IPS-20b (cell line): Measurements from ENCODE around the gene NUMBL.

Experiments
- H3K27ac ChIP-seq: one replicate; pipeline ENCODE4 v1.5.1; 2013; ENCODE audit warnings: low read length
- H3K27me3 ChIP-seq: 2 replicates; pipeline ENCODE4 v1.6.1; 2013; ENCODE audit warnings: mild to moderate bottlenecking, low read length, inconsistent platforms; ENCODE audit not compliant: insufficient read depth
- H3K36me3 ChIP-seq: 2 replicates; pipeline ENCODE4 v1.6.1; 2013; ENCODE audit warnings: low read depth, mild to moderate bottlenecking, inconsistent platforms, low read length, moderate library complexity; ENCODE audit not compliant: insufficient read depth
- H3K4me1 ChIP-seq: 2 replicates; pipeline ENCODE4 v1.6.1; 2013; ENCODE audit warnings: mild to moderate bottlenecking, control low read depth, inconsistent platforms, low read length, moderate library complexity; ENCODE audit not compliant: insufficient read depth
- H3K4me3 ChIP-seq: 2 replicates; pipeline ENCODE4 v1.5.1; 2013; ENCODE audit warnings: mild to moderate bottlenecking, low read length, inconsistent platforms
- H3K9ac ChIP-seq: 2 replicates; pipeline ENCODE4 v1.6.1; 2013; ENCODE audit warnings: low read depth, mild to moderate bottlenecking, inconsistent platforms, low read length, moderate library complexity
- H3K9me3 ChIP-seq: 2 replicates; pipeline ENCODE4 v1.6.1; 2013; ENCODE audit warnings: mild to moderate bottlenecking, low read depth, low read length, inconsistent platforms; ENCODE audit not compliant: insufficient read depth

NUMBL gene

DNA sequence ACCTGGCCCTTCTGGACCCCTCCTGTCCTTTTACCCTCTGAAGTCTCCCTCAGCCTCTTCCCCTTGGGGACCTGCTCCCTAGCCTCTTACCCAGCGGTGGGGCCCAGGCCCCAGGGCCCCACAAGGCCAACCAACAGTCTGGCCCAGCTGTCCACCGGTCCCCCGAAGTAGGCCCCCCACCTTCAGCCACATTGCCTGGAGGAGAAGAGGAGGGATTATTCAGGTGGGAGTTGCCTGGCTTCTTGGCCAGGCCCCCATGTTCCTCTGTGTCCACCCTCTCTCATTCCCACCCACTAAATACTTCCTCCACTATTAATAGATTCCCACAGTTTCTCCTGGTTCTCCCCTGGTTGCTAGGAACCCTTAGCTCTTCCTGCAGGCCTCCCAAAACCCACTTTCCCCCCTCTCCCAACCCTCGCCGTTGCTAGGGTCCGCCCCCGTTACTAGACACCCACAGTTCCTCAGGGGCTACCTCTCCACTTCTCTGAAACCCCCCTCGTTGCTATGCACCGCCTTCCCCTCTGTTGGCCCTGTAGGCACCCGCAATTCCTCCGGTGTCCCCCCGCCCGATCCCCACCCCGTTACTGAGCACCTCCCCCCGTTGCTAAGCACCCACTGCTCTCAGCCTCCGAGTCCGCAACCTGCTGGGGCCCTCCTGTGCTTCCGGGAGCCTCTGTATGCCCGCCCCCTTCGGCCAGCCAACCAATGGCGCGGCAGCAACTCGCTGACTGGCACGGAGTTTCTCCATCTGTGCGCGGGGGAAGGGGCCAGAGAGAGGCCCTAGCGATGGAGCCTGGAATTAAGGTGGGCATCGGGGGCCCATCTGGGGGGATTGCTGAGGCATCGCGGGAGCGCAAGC, 24.2 kb upstream of the NUMBL start:
- peaks cover 23% of the 10 kb centered on the region for H3K36me3 ChIP-seq
- peak overlapping the region; percentile 92 for H3K27ac ChIP-seq
- H3K9me3 ChIP-seq, result no peaks in the 10 kb centered on the region
- H3K27me3 ChIP-seq, result no peaks in the 10 kb centered on the region
- peak overlapping the region; percentile 88 for H3K9ac ChIP-seq
- H3K4me3 ChIP-seq, result peak overlapping the region; percentile 93
- peaks cover 19% of the 10 kb centered on the region; the same call in 1 of the 2 replicates for H3K4me1 ChIP-seq

DNA sequence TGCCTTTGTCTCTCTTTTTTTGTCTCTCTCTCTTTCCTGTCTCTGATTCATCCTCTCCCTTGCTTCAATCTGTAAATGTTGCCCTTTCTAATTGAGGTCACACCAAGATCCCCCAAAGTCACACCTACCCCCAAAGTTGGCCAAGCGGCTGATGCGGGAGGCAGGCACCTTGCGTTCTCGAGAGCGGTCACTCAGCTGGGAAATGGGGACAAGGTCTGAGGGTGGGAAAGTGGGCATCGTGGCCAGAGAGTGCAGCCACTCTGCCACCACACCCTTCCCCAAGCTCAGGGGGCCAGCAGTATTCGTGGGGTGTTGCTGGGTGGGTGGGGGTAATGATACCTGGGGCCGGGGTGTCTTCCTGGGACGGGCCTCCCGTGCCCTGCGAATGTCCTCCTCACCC, 23.5 kb upstream of the NUMBL start:
- Histone ChIP-seq H3K9ac (peak overlapping the region; percentile 88; the same call in 1 of the 2 replicates), H3K27me3 (no peaks in the 10 kb centered on the region), H3K4me3 (no peak overlapping the region), H3K36me3 (peaks cover 30% of the 10 kb centered on the region), H3K27ac (no peak overlapping the region), H3K9me3 (no peaks in the 10 kb centered on the region), H3K4me1 (peaks cover 19% of the 10 kb centered on the region; the same call in 1 of the 2 replicates)

DNA sequence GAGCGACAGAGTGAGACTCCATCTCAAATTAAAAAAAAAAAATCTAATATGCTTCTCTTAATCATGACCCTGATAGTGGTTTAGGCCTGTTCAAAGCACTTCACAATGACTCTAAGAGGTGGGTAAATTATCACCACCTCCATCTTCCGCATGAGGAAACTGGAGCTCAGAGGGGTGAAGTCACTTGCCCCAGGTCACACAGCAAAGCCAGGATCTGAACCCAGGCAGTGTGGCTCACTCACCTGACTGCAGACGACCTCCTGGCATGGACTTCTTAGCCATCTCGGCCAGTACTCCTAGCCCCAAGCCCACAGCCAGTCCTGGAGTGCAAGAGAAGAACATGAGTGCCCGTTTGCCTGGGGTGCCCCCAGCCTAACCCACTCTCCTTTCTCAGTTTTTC, 19.4 kb upstream of the NUMBL start:
- no peaks in the 10 kb centered on the region for H3K27me3 ChIP-seq
- H3K9me3 ChIP-seq, result no peaks in the 10 kb centered on the region
- no peak overlapping the region for H3K9ac ChIP-seq
- no peak overlapping the region for H3K27ac ChIP-seq
- no peak overlapping the region for H3K4me3 ChIP-seq
- H3K36me3 ChIP-seq, result peaks cover 62% of the 10 kb centered on the region
- H3K4me1 ChIP-seq, result peaks cover 4% of the 10 kb centered on the region; the same call in 1 of the 2 replicates

DNA sequence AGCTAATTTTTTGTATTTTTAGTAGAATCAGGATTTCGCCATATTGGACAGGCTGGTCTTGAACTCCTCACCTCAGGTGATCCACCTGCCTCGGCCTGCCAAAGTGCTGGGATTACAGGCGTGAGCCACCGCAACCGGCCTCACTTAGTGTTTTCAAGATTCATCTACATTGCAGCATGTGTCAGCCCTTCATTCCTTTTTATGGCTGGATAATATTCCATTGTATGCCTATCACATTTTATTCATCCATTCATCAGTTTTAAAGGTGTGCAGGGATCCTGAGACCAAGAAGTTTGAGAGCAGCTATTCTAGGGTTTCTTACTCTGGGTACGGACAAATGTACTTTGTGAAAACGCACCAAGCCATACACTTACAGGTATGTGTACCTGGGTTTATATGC, 17.2 kb upstream of the NUMBL start:
- H3K9ac ChIP-seq, result no peak overlapping the region
- peaks cover 73% of the 10 kb centered on the region for H3K36me3 ChIP-seq

DNA sequence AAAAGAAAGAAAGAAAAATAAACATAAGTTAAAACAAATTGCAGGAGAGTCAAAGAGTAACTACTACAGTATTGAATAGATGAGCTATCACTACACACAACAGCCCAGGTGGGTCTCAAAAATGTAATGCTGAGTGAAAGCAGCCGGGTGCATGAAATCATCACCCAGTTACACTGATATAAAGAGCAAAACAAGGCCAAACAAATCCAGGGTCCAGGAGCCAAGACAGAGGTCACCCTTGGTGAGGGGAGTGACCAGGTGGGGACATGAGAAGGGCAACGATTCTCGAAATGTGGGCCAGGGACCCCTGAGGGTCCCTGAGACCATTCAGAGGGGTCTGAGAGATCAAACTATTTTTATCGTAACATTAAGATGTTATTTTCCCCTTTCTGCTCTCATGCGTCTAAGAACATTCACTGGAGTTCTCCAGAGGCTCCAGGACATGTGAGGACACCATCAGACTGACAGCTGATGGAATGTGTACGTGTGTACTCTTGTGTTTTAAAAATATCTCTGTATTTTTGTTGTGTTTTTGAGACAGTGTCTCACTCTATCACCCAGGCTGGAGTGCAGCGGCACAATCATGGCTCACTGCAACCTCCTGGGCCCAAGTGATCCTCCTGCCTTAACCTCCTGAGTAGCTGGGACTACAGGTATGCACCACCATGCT, 15.6 kb upstream of the NUMBL start:
- Histone ChIP-seq H3K9ac (no peak overlapping the region), H3K4me3 (no peak overlapping the region), H3K27me3 (no peaks in the 10 kb centered on the region), H3K36me3 (peaks cover 75% of the 10 kb centered on the region), H3K4me1 (no peaks in the 10 kb centered on the region), H3K9me3 (no peaks in the 10 kb centered on the region), H3K27ac (no peak overlapping the region)

More for the DNA sequence above, 17.2 kb upstream of the NUMBL start:
- Histone ChIP-seq H3K4me3 (no peak overlapping the region), H3K4me1 (no peaks in the 10 kb centered on the region), H3K27me3 (no peaks in the 10 kb centered on the region), H3K9me3 (no peaks in the 10 kb centered on the region), H3K27ac (no peak overlapping the region)

DNA sequence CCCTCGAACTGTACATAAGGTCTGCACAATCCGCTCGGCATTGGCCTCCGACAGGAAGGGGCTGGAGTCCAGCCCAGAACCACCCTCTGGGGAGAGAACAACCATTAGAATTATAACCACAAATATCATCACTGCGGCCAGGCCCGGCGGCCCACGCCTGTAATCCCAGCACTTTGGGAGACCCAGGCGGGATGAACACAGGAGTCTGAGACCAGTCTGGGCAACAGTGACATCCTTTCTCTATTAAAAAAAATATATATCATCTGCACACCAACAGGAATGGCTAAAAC, 14.9 kb upstream of the NUMBL start:
- Histone ChIP-seq H3K27me3 (no peaks in the 10 kb centered on the region), H3K4me1 (no peaks in the 10 kb centered on the region), H3K9me3 (no peaks in the 10 kb centered on the region), H3K36me3 (peaks cover 82% of the 10 kb centered on the region), H3K27ac (no peak overlapping the region), H3K9ac (no peak overlapping the region), H3K4me3 (no peak overlapping the region)

DNA sequence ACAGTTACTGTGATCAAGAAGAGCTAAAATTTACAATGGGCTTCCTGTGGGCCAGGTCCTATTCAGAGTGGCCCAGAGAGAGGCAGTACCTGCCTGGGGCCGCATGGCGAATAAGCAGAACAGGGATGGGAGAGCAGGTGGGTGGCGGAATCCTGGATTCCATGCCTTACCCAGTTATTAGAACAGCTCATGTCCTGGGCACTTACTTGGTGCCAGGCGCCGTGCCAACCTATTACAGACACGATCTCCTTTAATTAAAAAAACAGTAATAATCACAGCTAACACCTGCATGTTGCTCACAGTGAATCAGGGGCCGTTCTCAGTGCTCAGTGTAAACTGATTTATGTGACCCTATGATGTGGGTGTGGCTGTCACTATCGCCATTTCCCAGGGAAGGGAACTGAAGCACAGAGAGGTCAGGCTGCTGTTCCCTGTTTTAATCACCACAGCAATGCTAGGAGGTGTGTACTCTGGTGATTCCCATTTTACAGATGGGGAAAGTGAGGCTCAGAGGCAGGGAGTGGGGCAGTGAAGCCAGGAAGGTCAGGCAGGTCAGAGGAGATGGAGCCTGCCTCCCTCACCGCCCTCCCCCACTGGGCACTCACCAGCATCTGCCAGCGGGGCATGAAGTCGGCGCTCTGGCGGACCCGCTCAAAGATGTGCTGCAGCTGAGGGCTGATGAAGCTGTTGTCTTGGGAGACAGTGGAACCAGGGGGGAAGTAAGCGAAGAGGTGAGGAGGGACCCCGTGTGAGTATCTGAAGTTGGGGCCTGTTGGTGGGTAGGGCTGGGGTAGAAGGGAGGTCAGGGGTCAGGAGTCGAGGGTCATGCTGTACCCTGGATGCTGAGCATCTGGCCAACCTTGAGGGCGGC, 14.3 kb upstream of the NUMBL start:
- H3K27me3 ChIP-seq, result no peaks in the 10 kb centered on the region
- H3K9ac ChIP-seq, result no peak overlapping the region
- H3K4me3 ChIP-seq, result no peak overlapping the region
- no peaks in the 10 kb centered on the region for H3K9me3 ChIP-seq
- no peaks in the 10 kb centered on the region for H3K4me1 ChIP-seq
- H3K36me3 ChIP-seq, result peaks cover 81% of the 10 kb centered on the region
- no peak overlapping the region for H3K27ac ChIP-seq

DNA sequence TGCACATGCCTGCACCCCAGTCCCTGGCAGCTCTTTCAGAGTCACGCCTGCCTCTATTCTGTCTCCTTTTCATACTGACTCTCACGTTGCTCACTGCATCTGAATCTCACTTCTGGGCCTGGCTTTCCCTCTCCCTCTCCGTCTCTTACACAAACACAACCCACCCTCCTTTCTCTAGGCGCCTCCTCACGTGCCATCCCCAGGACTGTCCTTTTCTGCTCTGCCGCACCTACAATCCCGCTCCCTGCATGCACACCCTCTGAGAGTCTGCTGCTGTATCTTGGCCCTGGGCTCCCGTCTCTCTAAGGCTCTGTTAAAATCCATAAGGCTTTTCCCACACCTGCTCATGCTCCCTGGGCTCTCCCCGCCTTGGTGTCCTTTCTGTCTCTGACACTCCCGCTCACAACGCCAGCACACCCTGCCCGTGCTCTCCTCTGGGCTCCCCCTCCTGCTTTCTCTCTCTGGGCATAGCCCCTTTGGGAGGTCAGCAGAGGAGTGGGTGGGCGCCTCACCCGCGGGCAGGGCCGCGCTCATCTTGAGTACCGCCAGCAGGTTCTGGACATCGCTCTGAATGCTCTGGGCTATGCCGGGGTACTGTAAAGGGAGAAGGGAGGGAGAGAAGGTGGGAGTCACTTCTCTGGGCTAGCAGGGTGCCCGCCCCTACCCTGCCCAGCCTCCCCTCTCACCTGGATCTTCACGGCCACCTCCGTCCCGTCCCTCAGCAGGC, 12.7 kb upstream of the NUMBL start:
- H3K4me3 ChIP-seq, result no peak overlapping the region
- H3K9ac ChIP-seq, result no peak overlapping the region; the same call in 1 of the 2 replicates
- no peaks in the 10 kb centered on the region for H3K4me1 ChIP-seq
- no peaks in the 10 kb centered on the region for H3K9me3 ChIP-seq
- H3K27ac ChIP-seq, result no peak overlapping the region
- peaks cover 71% of the 10 kb centered on the region for H3K36me3 ChIP-seq
- H3K27me3 ChIP-seq, result no peaks in the 10 kb centered on the region

DNA sequence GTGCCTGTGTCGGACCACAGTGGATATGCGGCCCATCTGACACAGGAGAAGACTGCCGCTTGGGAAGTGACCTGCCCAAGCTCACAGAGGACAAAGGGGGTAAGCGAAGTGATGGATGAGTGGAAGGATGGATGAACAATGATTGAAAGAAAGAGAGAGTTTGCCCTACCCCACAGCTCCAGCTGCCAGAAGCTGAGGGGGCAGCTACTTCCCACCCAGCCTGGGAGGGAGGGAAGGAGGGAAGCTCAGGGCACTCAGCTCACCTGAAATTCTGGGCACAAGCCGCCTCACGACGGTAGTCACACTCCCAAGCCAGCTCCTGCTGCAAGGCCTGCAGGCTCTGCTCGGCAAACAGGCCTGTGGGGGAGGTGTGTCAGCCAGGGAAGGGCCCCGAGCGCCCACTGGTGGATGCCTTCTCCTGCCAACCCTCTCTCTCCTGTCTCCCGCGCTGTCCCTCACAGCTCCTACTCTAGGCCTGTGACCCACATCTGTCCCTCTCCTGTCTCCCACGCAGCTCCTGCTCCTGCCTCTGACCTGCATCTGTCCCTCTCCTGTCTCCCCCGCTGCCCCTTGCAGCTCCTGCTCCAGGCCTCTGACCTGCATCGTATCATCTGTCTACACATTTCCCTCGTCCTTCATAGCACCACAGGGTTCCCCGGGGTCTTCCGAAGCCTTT, 12.0 kb upstream of the NUMBL start:
- Histone ChIP-seq H3K4me3 (no peak overlapping the region), H3K9ac (peak overlapping the region; percentile 23; the same call in 1 of the 2 replicates), H3K4me1 (no peaks in the 10 kb centered on the region), H3K9me3 (no peaks in the 10 kb centered on the region), H3K36me3 (peaks cover 65% of the 10 kb centered on the region), H3K27me3 (no peaks in the 10 kb centered on the region), H3K27ac (no peak overlapping the region)

DNA sequence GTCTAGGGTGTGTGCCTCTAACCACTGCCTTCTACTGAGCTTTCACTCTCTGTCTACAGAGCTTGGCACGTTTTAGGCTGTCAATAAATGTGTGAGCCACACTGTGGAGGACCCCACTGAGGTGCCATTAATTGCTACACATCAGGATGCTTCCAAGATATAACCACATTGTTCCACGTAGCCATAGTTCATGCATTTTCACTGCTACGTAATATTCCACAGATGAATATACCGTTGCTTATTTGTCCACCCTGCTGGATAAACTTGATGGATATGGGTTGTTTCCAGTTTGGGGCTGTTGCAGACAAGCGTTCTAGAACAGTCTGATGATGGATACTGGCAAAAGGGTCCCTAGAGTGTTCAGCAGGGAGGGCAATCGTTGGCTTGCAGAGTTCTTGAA, 11.3 kb upstream of the NUMBL start:
- Histone ChIP-seq H3K27me3 (no peaks in the 10 kb centered on the region), H3K9me3 (no peaks in the 10 kb centered on the region), H3K4me1 (no peaks in the 10 kb centered on the region), H3K36me3 (peaks cover 64% of the 10 kb centered on the region), H3K9ac (no peak overlapping the region), H3K4me3 (no peak overlapping the region), H3K27ac (no peak overlapping the region)

DNA sequence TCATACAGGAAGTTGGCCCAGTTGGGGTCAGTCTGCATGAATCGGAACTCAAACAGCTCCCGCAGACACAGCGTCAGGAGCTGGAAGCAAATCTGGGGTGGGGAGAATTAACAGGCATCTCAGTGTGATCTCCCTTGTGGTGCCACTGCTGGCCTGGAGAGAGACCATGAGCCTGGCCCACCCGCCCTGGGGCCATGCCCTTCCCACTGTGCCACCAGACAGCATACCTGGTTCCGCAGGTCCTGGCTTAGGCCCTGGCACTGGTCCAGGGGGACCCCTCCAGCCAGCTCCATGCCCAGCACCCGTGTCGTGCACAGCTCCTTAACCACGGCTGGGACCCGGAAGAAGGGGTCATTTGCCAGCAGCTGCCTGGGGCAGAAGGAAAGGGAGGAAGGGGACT, 9.6 kb upstream of the NUMBL start:
- Histone ChIP-seq H3K4me1 (no peaks in the 10 kb centered on the region), H3K27ac (no peak overlapping the region), H3K36me3 (peaks cover 60% of the 10 kb centered on the region), H3K4me3 (no peak overlapping the region), H3K9ac (no peak overlapping the region), H3K9me3 (no peaks in the 10 kb centered on the region), H3K27me3 (no peaks in the 10 kb centered on the region)
